GM12892 (cell line): ENCODE measurements around the gene COMMD9.

ENCODE experiments used
- DNase-seq: peaks from one replicate; pipeline ENCODE4 v3.0.0; 2011; ENCODE audit not compliant: insufficient read length
- FAIRE-seq: peaks from 2 replicates; lab custom pipeline; 2011; peaks lifted over from hg19 to GRCh38; lab: Jason Lieb, UNC
- POLR2A ChIP-seq: IDR thresholded peaks from 2 replicates; pipeline ENCODE4 v1.6.1; 2011; ENCODE audit warnings: low read depth, low read length, control low read depth
- POLR2AphosphoS5 ChIP-seq: IDR thresholded peaks from 2 replicates; pipeline ENCODE4 v1.6.1; 2011; ENCODE audit warnings: low read depth, low read length, control low read depth
- TAF1 ChIP-seq: IDR thresholded peaks from 2 replicates; pipeline ENCODE4 v1.6.1; 2011; ENCODE audit warnings: low read depth, mild to moderate bottlenecking, control low read depth, low read length, borderline replicate concordance

The COMMD9 gene

GRCh38 chr11:36265793-36266628 lies 23.2 kb downstream of the COMMD9 start:
- FAIRE-seq (peak; percentile 98), DNase-seq (peak; percentile 45)
- TF ChIP-seq POLR2A (no peak), TAF1 (no peak), POLR2AphosphoS5 (no peak)

GRCh38 chr11:36264973-36265344 lies 24.3 kb downstream of the COMMD9 start:
- FAIRE-seq (no peak), DNase-seq (no peak)
- TF ChIP-seq TAF1 (no peak), POLR2A (no peak), POLR2AphosphoS5 (no peak)

- DNase-seq (no peak), FAIRE-seq (no peak)
- TF ChIP-seq POLR2AphosphoS5 (no peak), TAF1 (no peak)
Observed at GRCh38 chr11:36264011-36264972, 24.9 kb downstream of the COMMD9 start.

GRCh38 chr11:36261094-36261493 lies 28.1 kb downstream of the COMMD9 start:
- FAIRE-seq (no peak), DNase-seq (no peak)
- no peak for TF ChIP-seq TAF1
- no peak for TF ChIP-seq POLR2A
- TF ChIP-seq POLR2AphosphoS5, result no peak

GRCh38 chr11:36258730-36259360 lies 30.4 kb downstream of the COMMD9 start:
- DNase-seq (no peak), FAIRE-seq (peak; percentile 21)
- TF ChIP-seq TAF1 (no peak), POLR2A (no peak), POLR2AphosphoS5 (no peak)

- no peak for DNase-seq
- no peak for FAIRE-seq
- TF ChIP-seq POLR2AphosphoS5 (no peak), TAF1 (no peak), POLR2A (no peak)
Observed at GRCh38 chr11:36257351-36257750, 31.9 kb downstream of the COMMD9 start.

- DNase-seq (no peak), FAIRE-seq (no peak)
- TF ChIP-seq TAF1 (no peak), POLR2A (no peak), POLR2AphosphoS5 (no peak)
Observed at GRCh38 chr11:36254713-36255112, 34.5 kb downstream of the COMMD9 start.

GRCh38 chr11:36253238-36253637 lies 36.0 kb downstream of the COMMD9 start:
- DNase-seq (no peak), FAIRE-seq (no peak)
- no peak for TF ChIP-seq POLR2A
- no peak for TF ChIP-seq TAF1
- no peak for TF ChIP-seq POLR2AphosphoS5

GRCh38 chr11:36251823-36252222 lies 37.4 kb downstream of the COMMD9 start:
- DNase-seq (no peak), FAIRE-seq (no peak)
- no peak for TF ChIP-seq POLR2A
- TF ChIP-seq TAF1, result no peak
- no peak for TF ChIP-seq POLR2AphosphoS5

GRCh38 chr11:36249246-36249645 lies 40.0 kb downstream of the COMMD9 start:
- FAIRE-seq (no peak), DNase-seq (no peak)
- TF ChIP-seq POLR2AphosphoS5, result no peak
- TF ChIP-seq TAF1, result no peak
- no peak for TF ChIP-seq POLR2A

DNA sequence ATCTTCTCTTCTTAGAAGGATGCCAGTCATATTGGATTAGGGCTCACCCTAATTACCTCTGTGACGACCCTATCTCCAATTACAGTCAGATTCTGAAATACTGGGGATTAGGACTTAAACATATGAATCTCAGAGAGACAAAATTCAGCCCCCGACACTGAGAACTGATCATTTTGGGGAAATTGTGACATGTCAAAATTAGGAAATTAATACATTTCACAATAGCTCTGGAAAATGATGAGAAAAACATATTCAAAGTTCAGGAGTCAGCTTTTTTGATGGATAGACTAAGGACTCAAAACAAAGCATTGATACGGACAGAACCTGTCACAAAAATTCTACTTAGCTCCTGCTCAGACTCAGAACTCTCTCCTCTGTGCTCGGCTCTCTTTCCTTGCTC lies 40.8 kb downstream of the COMMD9 start:
- no peak for TF ChIP-seq POLR2A
- TF ChIP-seq POLR2AphosphoS5, result no peak
- no peak for TF ChIP-seq TAF1
- FAIRE-seq (no peak), DNase-seq (no peak)
